Measurements from ENCODE around the gene LMNTD2.

LMNTD2 gene

DNA sequence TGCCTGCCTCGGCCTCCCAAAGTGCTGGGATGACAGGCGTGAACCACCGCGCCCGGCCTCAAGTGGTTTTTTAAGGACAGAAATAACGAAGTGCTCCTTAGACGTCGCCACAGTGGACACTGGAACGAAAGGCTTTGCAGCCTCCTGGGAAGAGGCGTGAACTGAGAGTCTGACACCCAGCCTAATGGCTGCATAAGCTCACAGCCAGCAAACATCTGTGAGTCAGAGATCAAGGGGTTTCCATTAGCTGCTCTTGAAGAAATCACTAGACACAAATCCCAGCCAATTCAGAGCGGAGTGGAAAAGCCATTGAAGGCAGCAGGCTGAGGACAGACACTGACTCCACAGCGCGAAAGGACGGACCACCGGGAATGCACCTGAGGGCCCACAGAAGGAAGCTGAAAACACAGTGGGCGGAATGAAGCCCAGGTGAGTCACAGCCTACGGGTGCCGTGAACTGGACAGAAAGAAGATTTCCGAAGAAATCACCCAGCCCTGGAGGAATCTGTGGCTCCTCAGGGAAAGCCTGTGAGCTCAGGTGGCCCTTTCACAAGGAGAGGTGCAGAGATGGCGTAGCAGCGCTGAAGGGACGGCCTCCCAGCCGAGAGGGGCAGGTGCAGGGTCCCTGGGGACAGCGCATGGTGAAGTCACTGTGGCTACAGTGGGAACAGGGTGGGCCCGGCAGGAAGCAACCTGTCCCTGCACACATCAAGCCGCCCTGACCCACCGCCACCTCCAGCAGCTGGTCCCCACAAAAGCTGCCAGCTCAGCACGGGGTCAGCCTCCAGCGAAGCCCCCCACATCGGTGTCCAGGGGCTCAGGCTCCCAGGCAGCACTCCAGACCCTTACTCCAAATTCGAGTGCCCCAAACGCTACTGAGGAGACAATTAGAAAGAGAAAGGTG, 11.6 kb downstream of the LMNTD2 start:
- TF ChIP-seq ARNT (IDR thresholded peaks at IDR 0.05) (no peak), SUZ12 (IDR thresholded peaks at IDR 0.05) (no peak), ZNF384 (IDR thresholded peaks at IDR 0.05) (no peak), SP1 (IDR thresholded peaks at IDR 0.05) (no peak), CTBP1 (IDR thresholded peaks at IDR 0.05; ENCODE audit: borderline replicate concordance) (no peak), LEF1 (IDR thresholded peaks at IDR 0.05; ENCODE audit: borderline replicate concordance) (no peak), HDGF (IDR thresholded peaks at IDR 0.05; ENCODE audit: borderline replicate concordance) (no peak), FOXK2 (IDR thresholded peaks at IDR 0.05) (no peak), FOXA1 (IDR thresholded peaks at IDR 0.05) (no peak), ELF4 (IDR thresholded peaks at IDR 0.05) (no peak), L3MBTL2 (conservative IDR thresholded peaks at IDR 0.05) (no peak), FOXM1 (IDR thresholded peaks at IDR 0.05; ENCODE audit: borderline replicate concordance) (no peak), TARDBP (IDR thresholded peaks at IDR 0.05) (no peak), NFRKB (IDR thresholded peaks at IDR 0.05) (no peak), BHLHE40 (IDR thresholded peaks at IDR 0.05; ENCODE audit: borderline replicate concordance) (no peak)
- TF ChIP-seq, protein P1, sequence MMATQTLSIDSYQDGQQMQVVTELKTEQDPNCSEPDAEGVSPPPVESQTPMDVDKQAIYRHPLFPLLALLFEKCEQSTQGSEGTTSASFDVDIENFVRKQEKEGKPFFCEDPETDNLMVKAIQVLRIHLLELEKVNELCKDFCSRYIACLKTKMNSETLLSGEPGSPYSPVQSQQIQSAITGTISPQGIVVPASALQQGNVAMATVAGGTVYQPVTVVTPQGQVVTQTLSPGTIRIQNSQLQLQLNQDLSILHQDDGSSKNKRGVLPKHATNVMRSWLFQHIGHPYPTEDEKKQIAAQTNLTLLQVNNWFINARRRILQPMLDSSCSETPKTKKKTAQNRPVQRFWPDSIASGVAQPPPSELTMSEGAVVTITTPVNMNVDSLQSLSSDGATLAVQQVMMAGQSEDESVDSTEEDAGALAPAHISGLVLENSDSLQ (IDR thresholded peaks at IDR 0.05): no peak
- ChIA-PET CTCF (no interaction called here), POLR2A (interaction anchor here (1.2 kb wide), 1 partner anchor 13 kb away, joined by 7 read pairs; the partner anchor contains the start of gene HRAS)
- no peak for DNase-seq (ENCODE audit: extremely low spot score)

DNA sequence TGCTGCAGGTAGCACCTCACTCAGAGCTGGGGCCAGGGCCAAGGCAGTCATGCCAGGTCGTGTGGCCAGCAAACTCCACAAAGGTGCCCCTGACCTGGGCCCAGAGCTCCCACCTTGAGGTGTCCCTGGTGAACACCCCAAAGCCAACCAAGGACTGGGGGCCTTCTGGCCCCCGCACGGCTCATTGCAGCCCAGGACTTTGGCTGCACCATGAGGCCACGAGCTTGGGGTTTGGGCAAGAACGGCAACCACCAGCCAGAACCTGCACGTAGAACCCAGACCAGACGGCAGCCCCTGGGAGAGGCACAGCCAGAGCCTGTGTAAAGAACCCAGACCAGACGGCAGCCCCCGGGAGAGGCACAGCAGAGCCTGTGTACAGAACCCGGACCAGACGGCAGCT, 15.4 kb downstream of the LMNTD2 start:
- ChIA-PET POLR2A (interaction anchor here (2.0 kb wide), 1 partner anchor 10 kb away, joined by 6 read pairs; the partner anchor contains the start of gene HRAS), CTCF (no interaction called here)
- TF ChIP-seq LEF1 (IDR thresholded peaks at IDR 0.05; ENCODE audit: borderline replicate concordance) (no peak), ELF4 (IDR thresholded peaks at IDR 0.05) (no peak), ARNT (IDR thresholded peaks at IDR 0.05) (no peak), HDGF (IDR thresholded peaks at IDR 0.05; ENCODE audit: borderline replicate concordance) (no peak), ZNF384 (IDR thresholded peaks at IDR 0.05) (no peak), SUZ12 (IDR thresholded peaks at IDR 0.05) (no peak), NFRKB (IDR thresholded peaks at IDR 0.05) (no peak), BHLHE40 (IDR thresholded peaks at IDR 0.05; ENCODE audit: borderline replicate concordance) (no peak), FOXA1 (IDR thresholded peaks at IDR 0.05) (no peak)
- TF ChIP-seq, protein P1 (IDR thresholded peaks at IDR 0.05): no peak
- no peak for DNase-seq (ENCODE audit: extremely low spot score)

DNA sequence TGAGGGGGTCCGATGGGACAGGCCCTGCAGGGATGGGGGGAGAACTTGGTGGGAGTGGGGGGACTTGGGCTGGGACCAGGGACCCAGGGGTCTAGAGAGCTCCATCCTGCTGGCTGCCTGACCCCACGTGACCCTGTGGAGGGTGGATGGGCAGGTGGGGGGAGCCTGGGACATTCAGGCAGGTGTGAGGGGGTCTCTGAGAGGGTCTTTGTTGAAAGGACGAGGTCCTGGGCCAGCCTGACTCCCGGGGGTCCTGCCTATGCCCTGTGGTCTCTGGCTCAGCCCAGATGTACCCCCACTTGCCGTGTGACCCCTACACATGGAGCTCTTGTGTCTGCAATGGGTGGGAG, 15.7 kb downstream of the LMNTD2 start:
- POLR2A ChIA-PET: interaction anchor here (2.0 kb wide), 1 partner anchor 9 kb away, joined by 6 read pairs; the partner anchor contains the start of gene HRAS
- CTCF ChIA-PET: no interaction called here

DNA sequence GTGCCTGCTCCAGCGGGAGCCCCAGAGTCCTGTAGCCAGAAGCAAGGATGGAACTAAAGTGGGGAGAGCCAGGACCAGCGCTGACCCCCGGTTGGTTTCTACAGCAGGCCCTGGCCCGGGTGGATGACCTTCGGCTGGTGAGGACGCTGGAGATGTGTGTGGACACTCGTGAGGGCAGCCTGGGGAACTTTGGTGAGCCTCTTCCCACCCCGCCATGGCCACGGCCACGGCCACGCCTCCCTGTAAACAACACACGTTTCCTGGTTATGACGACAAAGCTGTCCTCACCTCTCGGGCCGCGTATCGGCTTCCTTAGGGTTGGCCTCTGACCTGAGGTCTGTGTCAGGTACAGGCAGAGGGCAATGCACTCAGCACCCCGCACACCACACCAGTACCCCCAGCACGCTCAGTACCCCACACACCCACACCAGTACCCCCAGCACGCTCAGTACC, 19.1 kb downstream of the LMNTD2 start:
- ChIA-PET POLR2A (no interaction called here), CTCF (no interaction called here)
- no peak for TF ChIP-seq ELF4 (IDR thresholded peaks at IDR 0.05)
- DNase-seq (ENCODE audit: extremely low spot score): no peak

More for the DNA sequence above, 15.7 kb downstream of the LMNTD2 start:
- no peak for DNase-seq (ENCODE audit: extremely low spot score)
- TF ChIP-seq CTBP1 (IDR thresholded peaks at IDR 0.05; ENCODE audit: borderline replicate concordance): no peak
- TF ChIP-seq ARNT (IDR thresholded peaks at IDR 0.05): no peak
- TF ChIP-seq BHLHE40 (IDR thresholded peaks at IDR 0.05; ENCODE audit: borderline replicate concordance): no peak
- no peak for TF ChIP-seq FOXM1 (IDR thresholded peaks at IDR 0.05; ENCODE audit: borderline replicate concordance)
- no peak for TF ChIP-seq TARDBP (IDR thresholded peaks at IDR 0.05)
- no peak for TF ChIP-seq HDGF (IDR thresholded peaks at IDR 0.05; ENCODE audit: borderline replicate concordance)
- TF ChIP-seq ELF4 (IDR thresholded peaks at IDR 0.05): no peak
- no peak for TF ChIP-seq NFRKB (IDR thresholded peaks at IDR 0.05)
- no peak for TF ChIP-seq SUZ12 (IDR thresholded peaks at IDR 0.05)
- TF ChIP-seq ZNF384 (IDR thresholded peaks at IDR 0.05): no peak
- no peak for TF ChIP-seq LEF1 (IDR thresholded peaks at IDR 0.05; ENCODE audit: borderline replicate concordance)

DNA sequence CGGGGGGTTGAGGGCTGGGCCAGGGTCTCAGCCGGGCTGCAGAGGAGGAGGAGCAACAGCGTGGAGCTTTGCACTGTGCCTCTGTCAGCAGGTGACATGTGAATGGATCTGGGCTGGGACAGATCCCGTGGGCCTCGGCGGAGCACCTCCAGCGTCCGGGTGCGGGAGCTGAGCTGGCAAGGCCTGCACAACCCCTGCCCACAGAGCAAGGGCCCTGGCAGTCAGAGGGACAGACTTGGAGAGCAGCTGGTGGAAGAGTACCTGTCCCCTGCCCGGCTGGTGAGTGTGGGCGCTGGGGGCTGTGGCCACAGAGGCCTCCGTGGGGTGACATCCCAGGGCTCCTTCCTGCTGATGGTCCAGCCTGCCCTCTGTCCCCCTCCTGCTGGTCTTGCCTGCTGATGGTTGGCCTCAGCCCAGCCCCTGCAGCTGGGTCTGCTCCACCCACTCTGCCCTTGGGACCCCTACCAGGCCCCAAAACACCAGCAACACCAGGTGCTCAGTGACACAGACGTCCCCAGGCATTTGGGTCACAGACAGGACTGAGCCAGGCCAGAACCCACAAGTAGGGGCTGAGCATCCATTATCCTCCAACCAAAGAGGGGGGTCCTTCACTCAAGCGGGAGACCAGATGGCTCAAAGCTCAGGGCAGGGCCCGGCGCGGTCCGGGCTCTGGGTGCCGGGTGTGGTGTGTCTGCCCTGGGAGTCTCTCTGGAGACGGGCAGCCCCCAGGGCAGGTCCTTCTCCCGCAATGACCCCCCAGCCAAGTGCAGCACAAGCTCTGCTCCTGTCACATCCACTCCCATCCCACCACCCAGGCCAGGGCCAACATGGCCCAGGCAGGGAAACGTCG, 19.7 kb downstream of the LMNTD2 start:
- no peak for TF ChIP-seq FOXK2 (IDR thresholded peaks at IDR 0.05)
- DNase-seq (ENCODE audit: extremely low spot score): no peak
- POLR2A ChIA-PET: no interaction called here
- CTCF ChIA-PET: no interaction called here

DNA sequence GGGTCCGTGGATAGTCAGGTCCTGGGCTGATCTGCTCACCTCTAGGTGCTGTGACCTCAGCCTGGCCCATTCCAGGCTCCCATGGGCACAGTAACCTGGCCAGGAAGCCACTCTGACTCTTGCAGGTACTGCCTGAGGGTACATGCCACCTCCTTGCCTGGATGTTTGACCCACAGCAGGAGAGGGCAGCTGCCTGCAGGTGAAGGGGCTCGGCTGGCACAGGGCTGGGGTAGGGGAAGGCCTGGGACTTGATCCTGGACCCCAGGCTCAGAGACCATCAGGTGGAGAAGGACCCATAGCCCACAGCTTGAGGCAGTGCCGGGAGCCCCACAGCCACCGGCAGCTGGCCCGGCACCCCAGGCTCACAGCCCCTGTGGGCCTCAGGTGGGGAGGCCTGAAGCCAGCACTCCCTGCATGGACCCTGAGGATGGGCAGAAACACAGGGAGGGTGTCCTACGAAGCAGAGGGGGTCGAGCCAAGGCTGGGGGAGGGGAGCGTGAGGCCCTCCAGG, 20.5 kb downstream of the LMNTD2 start:
- ChIA-PET CTCF (no interaction called here), POLR2A (no interaction called here)
- no peak for TF ChIP-seq ZNF384 (IDR thresholded peaks at IDR 0.05)
- TF ChIP-seq TARDBP (IDR thresholded peaks at IDR 0.05): no peak
- TF ChIP-seq NFRKB (IDR thresholded peaks at IDR 0.05): no peak
- no peak for TF ChIP-seq SUZ12 (IDR thresholded peaks at IDR 0.05)
- TF ChIP-seq, protein P1 (IDR thresholded peaks at IDR 0.05): no peak
- no peak for TF ChIP-seq ELF4 (IDR thresholded peaks at IDR 0.05)
- no peak for TF ChIP-seq FOXA1 (IDR thresholded peaks at IDR 0.05)
- no peak for TF ChIP-seq CTBP1 (IDR thresholded peaks at IDR 0.05; ENCODE audit: borderline replicate concordance)
- TF ChIP-seq FOXM1 (IDR thresholded peaks at IDR 0.05; ENCODE audit: borderline replicate concordance): no peak
- TF ChIP-seq LEF1 (IDR thresholded peaks at IDR 0.05; ENCODE audit: borderline replicate concordance): no peak
- no peak for TF ChIP-seq ARNT (IDR thresholded peaks at IDR 0.05)
- no peak for TF ChIP-seq BHLHE40 (IDR thresholded peaks at IDR 0.05; ENCODE audit: borderline replicate concordance)
- DNase-seq (ENCODE audit: extremely low spot score): no peak
